Endothelial cell of coronary artery (primary cell): ENCODE measurements around the gene TBC1D13. TPM values are rescaled to one million over a fixed set of nuclear protein-coding genes. Genes with fewer than 3 reads are reported as not detected.

Source experiments
- total RNA-seq: library from RNA; depleted of rRNA; stranded (reverse); fragments of >200 nt; gene quantifications from 2 replicates; pipeline ENCODE4 v1.2.3, GENCODE V29; 2014

Gene TBC1D13
- 11.7 and 14.0 TPM in 2 replicates for total RNA-seq

GRCh38 chr9:128786681-128787601 lies at the start of gene TBC1D13:
Gene TBC1D13, plus strand, starts transcription at chr9:128787253. Its CDS starts 101 bp downstream, at chr9:128787354.

GRCh38 chr9:128771745-128772519 lies 15.1 kb upstream of the TBC1D13 start, which contains the start of gene ZER1:
Gene ZER1, minus strand, starts transcription at chr9:128771927. Its CDS starts 16,362 bp downstream, at chr9:128755565.

GRCh38 chr9:128818099-128818838 lies 31.2 kb downstream of the TBC1D13 start, which contains the start of gene ENDOG:
Gene ENDOG, plus strand, starts transcription at chr9:128818500. Its CDS starts 185 bp downstream, at chr9:128818685.

GRCh38 chr9:128829477-128830251 lies 42.6 kb downstream of the TBC1D13 start, which contains the start of gene SPOUT1:
Gene SPOUT1, minus strand, starts transcription at chr9:128829794. Its CDS starts 14 bp downstream, at chr9:128829780.

Other genes with a start within 250 kb of the TBC1D13 start
- 484 and 510 TPM in 2 replicates for gene SPTAN1, start 234.7 kb upstream of the TBC1D13 start, total RNA-seq
- gene DYNC2I2, start 130.4 kb upstream of the TBC1D13 start, total RNA-seq = 44.1 and 70.7 TPM in 2 replicates
- 746 and 844 TPM in 2 replicates for gene SET, start 98.0 kb upstream of the TBC1D13 start, total RNA-seq
- gene PKN3, start 84.8 kb upstream of the TBC1D13 start, total RNA-seq = 16.6 and 18.5 TPM in 2 replicates
- gene ZDHHC12, start 63.1 kb upstream of the TBC1D13 start, total RNA-seq = 29.4 and 31.9 TPM in 2 replicates
- gene ZER1, start 15.3 kb upstream of the TBC1D13 start, total RNA-seq = 8.6 and 12.7 TPM in 2 replicates
- gene ENDOG, start 31.2 kb downstream of the TBC1D13 start, total RNA-seq = 28.3 and 32.8 TPM in 2 replicates
- gene SPOUT1, start 42.5 kb downstream of the TBC1D13 start, total RNA-seq = 13.0 and 14.8 TPM in 2 replicates
- 7.6 and 10.8 TPM in 2 replicates for gene KYAT1, start 94.7 kb downstream of the TBC1D13 start, total RNA-seq
- gene LRRC8A, start 94.9 kb downstream of the TBC1D13 start, total RNA-seq = 110 and 120 TPM in 2 replicates
- gene PHYHD1, start 133.7 kb downstream of the TBC1D13 start, total RNA-seq = 0.27 and 0.75 TPM in 2 replicates
- 23.4 and 30.9 TPM in 2 replicates for gene DOLK, start 160.3 kb downstream of the TBC1D13 start, total RNA-seq
- 44.7 and 55.3 TPM in 2 replicates for gene NUP188, start 160.4 kb downstream of the TBC1D13 start, total RNA-seq
- gene SH3GLB2, start 241.1 kb downstream of the TBC1D13 start, total RNA-seq = 23.4 and 40.7 TPM in 2 replicates
- gene MIGA2, start 249.4 kb downstream of the TBC1D13 start, total RNA-seq = 18.7 and 21.5 TPM in 2 replicates